ENCODE measurements around the gene TMEM94. TPM values are rescaled to one million over a fixed set of nuclear protein-coding genes. Genes with fewer than 3 reads are reported as not detected.

TMEM94 gene
- total RNA-seq, 1 donor from 2014 or later = 86.4 TPM

- H3K27me3 ChIP-seq (ENCODE audit: control insufficient read depth, insufficient read depth, low read length) = no peaks in the 10 kb centered on the region
- H3K36me3 ChIP-seq (ENCODE audit: control insufficient read depth, insufficient read depth, low read length) = no peaks in the 10 kb centered on the region
- H3K4me3 ChIP-seq (ENCODE audit: low read depth, low read length) = no peak overlapping the region
- no peak for TF ChIP-seq CTCF (IDR thresholded peaks at IDR 0.05; ENCODE audit: insufficient read depth, low read length, poor library complexity, severe bottlenecking)
- no peak for DNase-seq (ENCODE audit: low read depth)
Observed at GRCh38 chr17:75463603-75464002, 7.2 kb downstream of the TMEM94 start.

- H3K4me3 ChIP-seq (ENCODE audit: low read depth, low read length) = no peak overlapping the region
- no peak for DNase-seq (ENCODE audit: low read depth)
- H3K36me3 ChIP-seq (ENCODE audit: control insufficient read depth, insufficient read depth, low read length) = no peaks in the 10 kb centered on the region
- no peaks in the 10 kb centered on the region for H3K27me3 ChIP-seq (ENCODE audit: control insufficient read depth, insufficient read depth, low read length)
- TF ChIP-seq CTCF (IDR thresholded peaks at IDR 0.05; ENCODE audit: insufficient read depth, low read length, poor library complexity, severe bottlenecking) = no peak
Observed at GRCh38 chr17:75465039-75465438, 8.6 kb downstream of the TMEM94 start.

GRCh38 chr17:75468291-75468754 is 11.9 kb downstream of the TMEM94 start:
- no peak for DNase-seq (ENCODE audit: low read depth)
- no peak for TF ChIP-seq CTCF (IDR thresholded peaks at IDR 0.05; ENCODE audit: insufficient read depth, low read length, poor library complexity, severe bottlenecking)
- no peaks in the 10 kb centered on the region for H3K27me3 ChIP-seq (ENCODE audit: control insufficient read depth, insufficient read depth, low read length)
- no peak overlapping the region for H3K4me3 ChIP-seq (ENCODE audit: low read depth, low read length)
- H3K36me3 ChIP-seq (ENCODE audit: control insufficient read depth, insufficient read depth, low read length) = no peaks in the 10 kb centered on the region

- TF ChIP-seq CTCF (IDR thresholded peaks at IDR 0.05; ENCODE audit: insufficient read depth, low read length, poor library complexity, severe bottlenecking) = no peak
- Histone ChIP-seq H3K27me3 (ENCODE audit: control insufficient read depth, insufficient read depth, low read length) (no peaks in the 10 kb centered on the region), H3K36me3 (ENCODE audit: control insufficient read depth, insufficient read depth, low read length) (no peaks in the 10 kb centered on the region), H3K4me3 (ENCODE audit: low read depth, low read length) (no peak overlapping the region)
- DNase-seq (ENCODE audit: low read depth) = no peak
Observed at GRCh38 chr17:75468779-75469373, 12.4 kb downstream of the TMEM94 start.

- H3K27me3 ChIP-seq (ENCODE audit: control insufficient read depth, insufficient read depth, low read length) = no peaks in the 10 kb centered on the region
- no peaks in the 10 kb centered on the region for H3K36me3 ChIP-seq (ENCODE audit: control insufficient read depth, insufficient read depth, low read length)
- TF ChIP-seq CTCF (IDR thresholded peaks at IDR 0.05; ENCODE audit: insufficient read depth, low read length, poor library complexity, severe bottlenecking) = no peak
- no peak for DNase-seq (ENCODE audit: low read depth)
- H3K4me3 ChIP-seq (ENCODE audit: low read depth, low read length) = no peak overlapping the region
Observed at GRCh38 chr17:75471207-75471606, 14.8 kb downstream of the TMEM94 start.

GRCh38 chr17:75472119-75472518 is 15.7 kb downstream of the TMEM94 start:
- H3K27me3 ChIP-seq (ENCODE audit: control insufficient read depth, insufficient read depth, low read length) = no peaks in the 10 kb centered on the region
- H3K4me3 ChIP-seq (ENCODE audit: low read depth, low read length) = no peak overlapping the region
- no peak for TF ChIP-seq CTCF (IDR thresholded peaks at IDR 0.05; ENCODE audit: insufficient read depth, low read length, poor library complexity, severe bottlenecking)
- no peaks in the 10 kb centered on the region for H3K36me3 ChIP-seq (ENCODE audit: control insufficient read depth, insufficient read depth, low read length)
- no peak for DNase-seq (ENCODE audit: low read depth)

Measured in kidney epithelial cell (primary cell).